Testis (tissue), 3 donors: Measurements from ENCODE around the gene EMC9. TPM values are rescaled to one million over a fixed set of nuclear protein-coding genes. Genes with fewer than 3 reads are reported as not detected.

Experiments used
- DNase-seq: peaks from one replicate; pipeline ENCODE4 v3.0.0-alpha.2; 2019
- H3K27ac ChIP-seq, 2 donors: fragments of 200-600 bp; sonication (generic); one replicate each; pipeline ENCODE4 v1.5.1; 2019
- H3K27me3 ChIP-seq: fragments of 200-600 bp; sonication (generic); one replicate; pipeline ENCODE4 v1.5.1; 2019
- H3K36me3 ChIP-seq: fragments of 200-600 bp; sonication (generic); one replicate; pipeline ENCODE4 v1.5.1; 2017; ENCODE audit warnings: low read depth; ENCODE audit errors: missing control alignments
- H3K4me1 ChIP-seq: fragments of 200-600 bp; sonication (generic); one replicate; pipeline ENCODE4 v1.5.1; 2019
- H3K4me3 ChIP-seq, 2 donors: fragments of 200-600 bp; sonication (generic); one replicate each; pipeline ENCODE4 v1.5.1; 2017 to 2019
- H3K9me3 ChIP-seq: fragments of 200-600 bp; sonication (generic); one replicate; pipeline ENCODE4 v1.5.1; 2017
- POLR2A ChIP-seq: fragments of 450-650 bp; IDR thresholded peaks from one replicate; pipeline ENCODE4 v1.6.1; 2017; ENCODE audit warnings: antibody characterized with exemption, mild to moderate bottlenecking, moderate library complexity
- WGBS, 2 donors: methylation state at CpG; one replicate each; pipeline ENCODE4 v1.1.5; 2018; 5-methylcytosine and 5-hydroxymethylcytosine counted together
- intact Hi-C: fragments of 100-400 bp; cut with DNase I; formaldehyde crosslinking; loops from one replicate; pipeline ENCODE4 v1.15.1; 2023; ENCODE audit warnings: low total_unique reads
- polyA plus RNA-seq: library from polyadenylated mRNA; stranded (reverse); fragments of 350-450 nt; fragmentation: Illumina TruSeq; extraction: RNeasy Lipid Tissue Mini Kit (QIAGEN cat#74804); gene quantifications from one replicate; pipeline ENCODE4 v1.2.3, GENCODE V29; 2014; ENCODE audit warnings: low read depth, low replicate concordance; ENCODE audit not compliant: insufficient read depth
- total RNA-seq, 2 donors: library from RNA; depleted of rRNA; stranded (reverse); fragments of >200 nt; gene quantifications; one replicate each; pipeline ENCODE4 v1.2.3, GENCODE V29; 2016
- TF ChIP-seq, protein P1 (sequence below), 3 experiments: fragments of 450-650 bp in 2 of 3; fragments of 200-600 bp in 1 of 3; sonication (generic) in 1 of 3; IDR thresholded peaks; one replicate each; pipeline ENCODE4 v1.5.1; 2016 to 2019; ENCODE audit warnings: antibody characterized with exemption in 3 of 3, mild to moderate bottlenecking in 2 of 3, moderate library complexity in 1 of 3

Gene EMC9
- total and polyA plus RNA-seq, 3 donors from 2014 or later: 15.2 to 33.7 (median 23.9) TPM

DNA sequence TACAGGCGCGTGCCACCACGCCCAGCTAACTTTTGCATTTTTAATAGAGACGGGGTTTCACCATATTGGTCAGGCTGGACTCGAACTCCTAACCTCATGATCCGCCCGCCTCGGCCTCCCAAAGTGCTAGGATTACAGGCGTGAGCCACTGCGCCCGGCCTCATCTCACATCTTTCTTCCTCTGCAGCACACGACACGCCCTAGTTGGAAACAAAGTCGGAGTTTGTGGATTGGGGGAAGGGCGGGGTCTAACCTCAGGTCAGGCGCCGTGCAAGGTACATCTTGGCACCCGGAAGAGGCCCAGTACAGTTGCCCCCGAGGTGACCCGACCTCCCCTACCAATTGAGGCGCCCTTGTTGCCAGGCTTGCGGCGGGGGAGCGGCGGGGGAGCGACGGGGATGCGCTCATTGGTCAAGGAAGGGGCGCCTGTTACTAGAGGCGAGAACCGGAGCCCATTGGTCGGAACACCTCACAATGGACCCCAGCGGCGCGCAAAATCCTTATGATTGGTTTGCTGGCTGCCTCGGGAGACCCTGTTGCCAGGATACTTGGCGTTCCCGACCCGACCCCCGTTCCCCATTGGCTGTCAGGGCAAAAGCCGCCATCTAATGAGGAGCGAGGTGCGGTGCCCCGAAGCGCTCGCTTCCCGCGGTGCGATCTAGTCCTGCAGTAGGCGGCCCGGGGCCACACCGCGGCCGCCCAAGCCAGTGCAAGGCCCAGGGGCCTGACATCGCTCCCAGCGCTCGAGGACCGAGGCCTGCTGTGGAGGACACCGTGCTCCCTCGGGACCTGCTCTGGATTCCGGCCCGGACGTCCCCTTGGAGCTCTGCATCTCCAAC lies 30.2 kb upstream of the EMC9 start, which contains the start of gene REC8:
TSS of gene REC8 (plus strand) at position 659 of the 839 bp plus-strand sequence. CDS start 473 bp downstream, outside the sequence.
- Histone ChIP-seq H3K27me3 (no peaks in the 10 kb centered on the region), H3K4me3 (peak within 1 kb of the TSS; percentile 17 to 50), H3K9me3 (no peaks in the 10 kb centered on the region), H3K36me3 (no peaks in the 10 kb centered on the region), H3K4me1 (no peaks in the 10 kb centered on the region), H3K27ac (no peak within 1 kb of the TSS)
- peak; percentile 87 for DNase-seq
- TF ChIP-seq POLR2A: no peak
- TF ChIP-seq, protein P1, sequence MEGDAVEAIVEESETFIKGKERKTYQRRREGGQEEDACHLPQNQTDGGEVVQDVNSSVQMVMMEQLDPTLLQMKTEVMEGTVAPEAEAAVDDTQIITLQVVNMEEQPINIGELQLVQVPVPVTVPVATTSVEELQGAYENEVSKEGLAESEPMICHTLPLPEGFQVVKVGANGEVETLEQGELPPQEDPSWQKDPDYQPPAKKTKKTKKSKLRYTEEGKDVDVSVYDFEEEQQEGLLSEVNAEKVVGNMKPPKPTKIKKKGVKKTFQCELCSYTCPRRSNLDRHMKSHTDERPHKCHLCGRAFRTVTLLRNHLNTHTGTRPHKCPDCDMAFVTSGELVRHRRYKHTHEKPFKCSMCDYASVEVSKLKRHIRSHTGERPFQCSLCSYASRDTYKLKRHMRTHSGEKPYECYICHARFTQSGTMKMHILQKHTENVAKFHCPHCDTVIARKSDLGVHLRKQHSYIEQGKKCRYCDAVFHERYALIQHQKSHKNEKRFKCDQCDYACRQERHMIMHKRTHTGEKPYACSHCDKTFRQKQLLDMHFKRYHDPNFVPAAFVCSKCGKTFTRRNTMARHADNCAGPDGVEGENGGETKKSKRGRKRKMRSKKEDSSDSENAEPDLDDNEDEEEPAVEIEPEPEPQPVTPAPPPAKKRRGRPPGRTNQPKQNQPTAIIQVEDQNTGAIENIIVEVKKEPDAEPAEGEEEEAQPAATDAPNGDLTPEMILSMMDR (IDR thresholded peaks at IDR 0.05): no peak
- 33 to 40% methylated on average over 31 to 50 of the region's 63 CpGs for WGBS, 2 donors
- intact Hi-C loops: no loop called here

GRCh38 chr14:24167469-24168114 lies 26.2 kb upstream of the EMC9 start:
- DNase-seq: no peak
- Histone ChIP-seq H3K4me3 (no peak overlapping the region), H3K27me3 (no peaks in the 10 kb centered on the region), H3K36me3 (no peaks in the 10 kb centered on the region), H3K4me1 (peaks cover 8% of the 10 kb centered on the region), H3K27ac (no peak overlapping the region), H3K9me3 (no peaks in the 10 kb centered on the region)
- WGBS, 2 donors: 86 to 93% methylated on average over 3 of the region's 3 CpGs
- intact Hi-C loops: no loop called here
- no peak for TF ChIP-seq POLR2A
- TF ChIP-seq, protein P1 (IDR thresholded peaks at IDR 0.05): no peak

GRCh38 chr14:24165785-24166184 lies 24.4 kb upstream of the EMC9 start:
- intact Hi-C loops: no loop called here
- H3K4me3 ChIP-seq: no peak overlapping the region
- H3K36me3 ChIP-seq: no peaks in the 10 kb centered on the region
- peaks cover 14% of the 10 kb centered on the region for H3K4me1 ChIP-seq
- no peaks in the 10 kb centered on the region for H3K27me3 ChIP-seq
- no peak for DNase-seq
- TF ChIP-seq POLR2A: no peak
- TF ChIP-seq, protein P1 (IDR thresholded peaks at IDR 0.05): no peak
- no peak overlapping the region for H3K27ac ChIP-seq
- no peaks in the 10 kb centered on the region for H3K9me3 ChIP-seq
- 94 to 98% methylated on average over 5 of the region's 5 CpGs for WGBS, 2 donors

- no peaks in the 10 kb centered on the region for H3K36me3 ChIP-seq
- DNase-seq: no peak
- no peak for TF ChIP-seq POLR2A
- TF ChIP-seq, protein P1 (IDR thresholded peaks at IDR 0.05): no peak
- WGBS, 2 donors: 93 to 96% methylated on average over 8 to 14 of the region's 14 CpGs
- no peak overlapping the region for H3K27ac ChIP-seq
- peaks cover 16% of the 10 kb centered on the region for H3K4me1 ChIP-seq
- intact Hi-C loops: no loop called here
- H3K9me3 ChIP-seq: no peaks in the 10 kb centered on the region
- no peaks in the 10 kb centered on the region for H3K27me3 ChIP-seq
- H3K4me3 ChIP-seq: no peak overlapping the region
Measured at GRCh38 chr14:24164518-24164991, 23.2 kb upstream of the EMC9 start.
